PC-3 (cell line): ENCODE data around the gene USP32.

ENCODE experiments used
- EZH2phosphoT487 ChIP-seq: fragments of 300-600 bp; sonication (generic); IDR thresholded peaks from 2 replicates; pipeline ENCODE4 v1.6.1; 2018; ENCODE audit warnings: mild to moderate bottlenecking, antibody characterized with exemption, low read length, borderline replicate concordance
- TF ChIP-seq, protein P1 (sequence below): fragments of 300-600 bp; sonication (generic); conservative IDR thresholded peaks from 2 replicates; pipeline ENCODE4 v1.5.1; 2017; ENCODE audit warnings: antibody characterized with exemption, low read depth, mild to moderate bottlenecking, low read length

DNA sequence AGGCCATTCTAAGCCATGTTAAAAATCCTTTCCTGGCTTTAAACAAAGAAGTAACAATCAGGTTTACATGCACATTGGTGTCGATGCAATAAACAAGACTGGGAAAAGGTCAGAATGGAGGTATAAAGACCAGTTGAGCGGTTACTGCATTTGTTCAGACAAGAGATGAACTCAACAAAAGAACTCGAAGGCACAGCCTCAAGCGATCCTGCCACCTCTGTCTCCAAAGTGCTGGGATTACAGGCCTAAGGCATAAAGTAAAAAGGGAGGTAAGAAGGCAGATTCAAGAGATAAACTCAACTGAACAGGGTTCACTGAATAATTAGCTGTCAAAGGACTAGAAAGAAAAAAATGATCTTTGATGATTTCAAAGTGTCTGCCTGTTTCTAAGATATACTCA is 39.4 kb downstream of the USP32 start:
- TF ChIP-seq, protein P1, sequence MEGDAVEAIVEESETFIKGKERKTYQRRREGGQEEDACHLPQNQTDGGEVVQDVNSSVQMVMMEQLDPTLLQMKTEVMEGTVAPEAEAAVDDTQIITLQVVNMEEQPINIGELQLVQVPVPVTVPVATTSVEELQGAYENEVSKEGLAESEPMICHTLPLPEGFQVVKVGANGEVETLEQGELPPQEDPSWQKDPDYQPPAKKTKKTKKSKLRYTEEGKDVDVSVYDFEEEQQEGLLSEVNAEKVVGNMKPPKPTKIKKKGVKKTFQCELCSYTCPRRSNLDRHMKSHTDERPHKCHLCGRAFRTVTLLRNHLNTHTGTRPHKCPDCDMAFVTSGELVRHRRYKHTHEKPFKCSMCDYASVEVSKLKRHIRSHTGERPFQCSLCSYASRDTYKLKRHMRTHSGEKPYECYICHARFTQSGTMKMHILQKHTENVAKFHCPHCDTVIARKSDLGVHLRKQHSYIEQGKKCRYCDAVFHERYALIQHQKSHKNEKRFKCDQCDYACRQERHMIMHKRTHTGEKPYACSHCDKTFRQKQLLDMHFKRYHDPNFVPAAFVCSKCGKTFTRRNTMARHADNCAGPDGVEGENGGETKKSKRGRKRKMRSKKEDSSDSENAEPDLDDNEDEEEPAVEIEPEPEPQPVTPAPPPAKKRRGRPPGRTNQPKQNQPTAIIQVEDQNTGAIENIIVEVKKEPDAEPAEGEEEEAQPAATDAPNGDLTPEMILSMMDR, result no peak
- no peak for TF ChIP-seq EZH2phosphoT487
